Right kidney (tissue), 1 donor: Measurements from ENCODE around the gene COQ5.

Source experiments
- DNase-seq: peaks from one replicate; pipeline ENCODE4 v3.0.0-alpha.2; 2016

Gene COQ5

GRCh38 chr12:120485961-120486881, 42.7 kb downstream of the COQ5 start:
- DNase-seq, result no peak

DNA sequence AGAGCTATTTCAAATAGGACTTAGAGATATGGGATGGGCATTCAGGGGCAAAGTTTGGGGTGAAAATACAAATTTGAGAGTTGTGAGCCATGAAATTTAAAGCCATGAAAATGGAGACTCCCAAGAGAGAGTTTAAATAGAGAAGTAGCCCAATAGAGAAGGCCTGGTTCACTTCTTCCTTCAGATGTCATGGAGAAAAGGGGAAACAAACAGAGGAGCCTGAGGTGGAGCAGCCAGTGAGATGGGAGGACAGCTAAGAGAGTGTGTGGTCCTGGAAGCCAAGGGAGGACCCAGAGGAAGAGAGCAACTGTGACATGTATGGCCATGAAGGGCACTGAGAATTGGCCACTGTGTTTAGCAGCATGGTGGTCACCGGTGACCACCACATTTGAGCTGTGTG, 45.3 kb downstream of the COQ5 start:
- DNase-seq, result no peak

DNA sequence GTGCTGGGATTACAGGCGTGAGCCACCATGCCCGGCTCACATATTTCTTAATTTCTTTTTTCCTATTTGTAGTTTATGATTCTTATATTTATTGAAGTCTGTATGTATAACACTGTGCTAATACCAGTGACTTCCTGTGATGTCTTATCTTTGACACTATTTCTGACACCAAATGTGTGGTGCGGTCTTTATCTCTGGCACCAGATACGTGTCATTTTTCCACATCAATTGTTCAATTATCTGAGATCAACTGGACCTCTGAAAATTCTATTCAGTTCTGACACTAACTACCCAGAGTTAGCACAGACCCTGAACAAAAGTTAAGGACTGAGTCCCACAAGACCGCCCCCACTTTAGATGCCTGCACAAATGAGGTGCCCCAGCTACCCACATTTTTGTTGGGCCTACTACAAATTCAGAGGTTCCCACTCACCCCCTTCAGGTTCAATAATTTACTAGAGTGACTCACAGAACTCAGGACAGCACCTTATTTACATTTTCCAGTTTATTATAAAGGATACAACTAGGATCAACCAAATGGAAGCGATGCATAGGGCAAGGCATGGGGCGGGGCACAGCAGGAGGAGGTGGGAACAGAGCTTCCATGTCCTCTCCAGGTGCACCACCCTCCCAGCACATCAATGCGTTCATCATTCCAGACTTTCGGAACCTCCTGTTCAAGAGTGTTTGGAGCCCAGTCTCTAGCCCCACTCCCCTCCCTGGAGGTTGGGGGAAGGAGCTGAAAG, 47.8 kb downstream of the COQ5 start:
- no peak for DNase-seq

DNA sequence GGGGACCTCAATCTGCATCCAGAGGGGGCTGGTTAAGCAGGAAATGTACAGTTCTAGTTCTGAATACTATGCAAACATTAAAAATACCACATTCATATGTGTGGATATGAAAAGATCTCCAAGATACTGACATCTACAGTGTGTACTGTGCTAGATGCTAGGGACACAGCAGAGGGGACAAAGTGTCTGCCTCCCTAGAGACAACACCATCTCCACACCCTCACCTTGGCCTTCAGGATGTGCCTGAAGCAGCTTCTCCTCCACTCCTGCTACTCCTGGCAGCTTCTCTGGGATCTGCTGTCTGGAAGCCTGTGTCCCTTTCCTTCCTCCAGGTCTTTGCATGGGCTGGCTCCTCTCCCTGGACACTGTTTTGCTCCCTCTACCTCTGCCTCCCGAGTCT, 48.7 kb downstream of the COQ5 start:
- no peak for DNase-seq

DNA sequence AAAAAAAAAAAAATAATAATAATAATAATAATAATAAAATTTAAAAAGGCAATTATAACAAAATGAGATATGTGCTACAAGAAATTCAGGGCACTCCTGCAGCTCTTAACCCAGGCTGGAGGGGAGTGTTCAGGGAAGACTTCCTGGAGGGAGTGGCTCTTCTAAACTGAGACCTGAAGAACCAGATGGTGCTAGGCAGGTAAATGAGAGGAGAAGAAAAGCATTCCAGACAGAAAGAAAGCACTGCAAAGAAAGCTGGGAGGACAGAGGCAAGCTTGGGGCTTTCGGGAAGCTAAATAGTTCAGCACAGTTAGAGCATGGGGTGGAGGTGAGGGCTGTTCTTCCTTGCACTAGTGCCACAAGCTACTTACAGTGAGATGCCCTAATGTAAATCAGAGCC, 49.5 kb downstream of the COQ5 start:
- DNase-seq, result no peak

GRCh38 chr12:120475643-120476042, 53.3 kb downstream of the COQ5 start:
- no peak for DNase-seq

- DNase-seq, result peak; percentile 33
These were observed 54.4 kb downstream of the COQ5 start for GRCh38 chr12:120474616-120474960.

DNA sequence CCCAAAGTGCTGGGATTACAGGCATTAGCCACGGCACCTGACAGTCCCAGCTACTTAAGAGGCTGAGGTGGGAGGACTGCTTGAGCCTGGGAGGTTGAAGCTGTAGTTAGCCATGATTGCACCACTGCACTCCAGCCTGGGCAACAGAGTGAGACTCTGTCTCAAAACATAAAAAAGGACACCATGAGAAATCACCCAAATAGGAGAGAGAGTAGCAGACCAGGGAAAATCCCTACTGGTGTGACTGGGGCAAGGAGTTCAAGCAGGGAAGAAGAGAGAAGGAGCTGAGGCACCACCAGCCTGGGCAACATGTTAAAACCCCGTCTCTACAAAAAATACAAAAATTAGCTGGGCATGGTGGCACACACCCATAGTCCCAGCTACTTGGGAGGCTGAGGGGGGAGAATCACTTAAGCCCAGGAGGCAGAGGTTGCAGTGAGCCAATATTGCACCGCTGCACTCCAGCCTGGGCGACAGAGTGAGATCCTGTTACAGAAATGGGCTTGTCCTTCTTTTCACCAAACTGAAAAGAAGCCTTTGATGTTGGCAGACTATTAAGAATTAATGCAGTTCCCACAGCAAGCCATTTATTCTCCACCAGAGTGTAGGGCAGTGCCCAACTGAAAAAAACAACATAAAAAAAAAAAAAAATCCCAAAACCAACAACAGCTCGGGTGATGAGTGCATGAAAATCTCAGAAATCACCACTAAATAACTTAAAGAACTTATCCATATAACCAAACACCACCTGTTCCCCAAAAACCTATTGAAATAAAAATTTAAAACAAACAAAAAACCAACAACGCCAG, 54.9 kb downstream of the COQ5 start:
- DNase-seq, result no peak

GRCh38 chr12:120472521-120472920, 56.4 kb downstream of the COQ5 start:
- DNase-seq, result no peak

DNA sequence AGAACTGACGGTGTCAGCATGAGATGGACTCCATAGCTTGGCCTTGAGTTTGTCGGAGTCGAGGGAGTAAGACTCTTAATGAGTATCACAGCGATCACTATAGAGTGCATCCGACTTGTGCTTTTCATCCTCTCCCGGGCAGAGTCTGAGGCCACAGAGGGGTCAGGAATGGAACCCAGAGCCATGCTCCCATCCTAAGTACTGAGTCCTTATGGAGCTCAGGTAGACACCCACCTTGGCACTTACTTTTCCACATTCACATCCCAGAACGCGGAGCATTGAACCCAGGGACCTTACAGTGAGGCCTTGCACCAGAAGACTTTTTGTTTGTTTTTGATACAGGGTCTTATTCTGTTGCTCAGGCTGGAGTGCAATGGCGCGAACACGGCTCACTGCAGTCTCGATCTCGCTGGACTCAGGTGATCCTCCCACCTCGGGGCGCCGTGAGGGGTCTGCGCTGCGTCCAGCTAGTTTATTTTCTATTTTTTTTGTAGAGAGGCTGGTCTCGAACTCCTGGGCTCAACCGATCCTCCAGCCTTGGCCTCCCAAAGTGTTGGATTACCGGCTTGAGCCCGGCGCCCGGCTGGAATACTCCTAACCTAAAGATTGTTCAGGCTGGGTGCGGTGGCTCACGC, 58.7 kb downstream of the COQ5 start:
- no peak for DNase-seq

DNA sequence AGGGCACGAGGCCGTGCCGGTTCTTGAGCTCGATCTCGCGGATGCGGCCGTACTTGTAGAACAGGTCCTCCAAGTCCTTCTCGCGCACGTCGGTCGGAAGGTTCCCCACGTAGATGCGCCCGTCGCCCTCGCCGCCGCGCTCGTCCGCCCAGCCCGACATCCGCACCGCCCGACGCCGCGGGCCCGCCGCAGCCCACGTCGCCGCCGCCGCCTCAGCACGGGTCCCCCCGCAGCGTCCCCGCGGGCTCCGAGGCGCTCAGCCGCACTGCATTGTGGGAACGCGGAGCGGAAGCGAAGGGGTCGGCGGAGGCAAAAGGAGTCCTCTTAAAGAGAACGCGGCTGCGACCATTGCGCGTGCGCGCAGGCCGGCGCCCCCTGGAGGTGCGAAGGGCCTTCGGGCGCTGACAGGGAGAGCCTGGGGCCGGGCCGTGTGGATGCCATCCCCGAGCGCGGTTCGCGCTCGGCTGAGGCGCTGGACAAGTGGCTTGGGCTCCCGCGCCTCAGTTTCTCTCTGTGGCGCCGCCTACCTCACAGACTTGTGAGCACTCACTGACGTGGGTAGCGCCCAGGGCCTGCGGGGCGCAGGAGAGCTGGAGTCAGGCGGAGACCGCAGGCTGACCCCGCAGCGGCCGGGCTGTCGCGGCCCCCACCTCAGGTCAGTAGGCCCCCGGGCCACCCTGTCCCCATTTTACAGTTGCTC, 59.4 kb downstream of the COQ5 start, which contains the start of gene SRSF9:
Gene SRSF9 (minus strand): TSS at position 299 of the 700 bp plus-strand sequence. CDS start 139 bp downstream, at position 160.
- DNase-seq, result peak; percentile 85

DNA sequence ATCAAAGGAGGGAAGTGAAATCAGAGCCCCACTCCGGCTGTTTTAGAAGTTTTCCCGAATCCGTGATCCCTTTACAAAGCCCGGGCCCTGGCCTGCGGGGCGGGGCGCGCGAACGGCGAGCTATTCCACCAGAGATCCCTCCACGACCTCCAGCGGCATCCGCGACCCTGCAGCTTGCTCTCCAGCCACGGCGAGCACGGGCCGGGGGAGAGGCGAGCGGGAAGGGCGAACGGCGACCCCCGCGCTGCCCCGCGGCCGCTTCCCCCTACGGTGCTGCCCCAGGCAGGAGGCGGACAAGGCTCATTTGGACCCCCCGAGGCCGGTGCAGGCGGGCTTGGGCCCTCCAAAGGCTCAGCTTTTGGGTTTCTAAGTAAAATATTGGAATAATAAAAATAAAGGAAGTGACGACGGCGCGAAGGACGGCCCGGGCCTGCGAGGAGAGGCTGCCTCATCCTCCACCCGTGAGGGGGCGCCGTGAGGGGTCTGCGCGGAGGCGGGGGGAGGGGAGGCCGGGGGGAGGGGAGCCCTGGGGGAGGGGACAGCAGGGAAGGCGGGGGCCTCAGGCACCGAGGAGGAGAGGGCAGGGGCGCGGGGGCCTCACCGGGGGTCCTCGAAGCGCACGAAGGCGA, 60.0 kb downstream of the COQ5 start:
- peak; percentile 76 for DNase-seq

DNA sequence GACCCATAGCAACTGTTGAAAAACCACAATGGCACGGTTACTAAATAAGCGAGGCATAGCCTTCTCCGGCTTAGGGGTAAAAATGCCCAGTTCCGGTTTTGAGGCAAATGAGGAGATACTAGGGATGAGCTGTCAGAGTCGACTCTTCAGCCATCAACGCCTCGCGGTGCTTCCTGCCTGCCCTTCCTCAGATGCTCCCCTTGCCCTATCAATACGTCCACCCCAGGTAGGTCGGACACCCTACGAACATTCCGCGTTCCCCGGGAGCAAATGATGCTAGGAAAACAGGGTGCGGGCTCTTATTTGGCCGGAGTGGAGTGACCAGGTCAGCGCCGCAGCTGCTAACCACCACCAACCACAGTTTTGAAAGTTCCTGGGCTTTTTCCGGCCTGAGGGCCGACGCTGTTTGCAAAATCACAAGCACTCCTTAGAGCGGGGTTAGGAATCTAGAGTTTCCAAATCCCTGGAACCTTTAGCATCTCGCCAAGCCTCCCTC, 60.6 kb downstream of the COQ5 start:
- DNase-seq, result no peak

DNA sequence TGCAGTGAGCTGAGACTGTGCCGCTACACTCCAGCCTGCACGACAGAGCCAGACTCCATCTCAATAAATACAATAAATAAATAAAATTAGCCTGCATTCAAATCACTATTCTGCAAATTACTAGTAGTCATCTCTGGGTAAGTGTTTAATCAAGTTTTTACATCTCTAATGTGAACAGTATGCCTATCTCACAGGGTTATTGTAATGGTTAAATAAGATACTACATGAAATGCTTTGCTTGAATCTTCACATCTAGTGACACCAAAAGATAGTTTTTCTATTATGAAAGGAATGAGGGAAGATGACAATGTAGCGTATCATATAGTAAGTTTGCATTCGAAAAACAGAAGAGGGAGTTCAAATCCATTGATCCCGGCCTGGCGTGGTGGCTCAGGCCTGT, 61.5 kb downstream of the COQ5 start:
- no peak for DNase-seq

DNA sequence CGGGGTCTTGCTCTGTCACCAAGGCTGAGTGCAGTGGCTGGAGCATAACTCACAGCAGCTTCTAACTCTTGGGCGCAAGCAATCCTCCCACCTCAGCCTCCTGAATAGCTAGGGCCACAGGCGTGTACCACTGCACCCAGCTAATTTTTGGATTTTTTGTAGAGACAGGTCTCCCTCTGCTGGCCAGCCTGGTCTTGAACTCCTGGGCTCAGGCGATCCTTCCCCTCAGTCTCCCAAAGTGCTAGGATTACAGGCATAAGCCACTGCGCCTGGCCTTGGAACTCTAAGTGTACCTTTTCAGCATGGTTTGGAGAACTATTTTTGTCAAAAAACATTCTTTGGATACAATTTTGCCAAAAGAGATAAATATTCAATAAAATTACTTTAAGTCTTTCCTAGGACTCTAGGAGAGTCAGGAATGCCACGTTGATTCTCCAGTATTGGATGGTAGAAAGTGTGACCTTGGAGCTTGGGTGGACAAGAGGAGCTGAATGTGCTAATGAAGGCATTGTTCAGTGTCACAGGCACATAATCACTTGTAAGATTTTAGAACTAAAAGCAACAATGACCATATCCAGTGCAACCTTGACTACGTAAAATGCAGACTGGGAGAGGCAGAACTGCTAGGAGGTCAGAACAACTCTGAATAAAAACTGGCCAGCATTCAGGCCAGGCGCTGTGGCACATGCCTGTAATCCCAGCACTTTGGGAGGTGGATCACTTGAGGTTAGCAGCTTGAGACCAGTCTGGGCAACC, 62.2 kb downstream of the COQ5 start:
- DNase-seq, result peak; percentile 12

- DNase-seq, result no peak
These were observed 63.2 kb downstream of the COQ5 start for GRCh38 chr12:120465756-120466155.

GRCh38 chr12:120463712-120464111, 65.2 kb downstream of the COQ5 start:
- DNase-seq, result no peak

DNA sequence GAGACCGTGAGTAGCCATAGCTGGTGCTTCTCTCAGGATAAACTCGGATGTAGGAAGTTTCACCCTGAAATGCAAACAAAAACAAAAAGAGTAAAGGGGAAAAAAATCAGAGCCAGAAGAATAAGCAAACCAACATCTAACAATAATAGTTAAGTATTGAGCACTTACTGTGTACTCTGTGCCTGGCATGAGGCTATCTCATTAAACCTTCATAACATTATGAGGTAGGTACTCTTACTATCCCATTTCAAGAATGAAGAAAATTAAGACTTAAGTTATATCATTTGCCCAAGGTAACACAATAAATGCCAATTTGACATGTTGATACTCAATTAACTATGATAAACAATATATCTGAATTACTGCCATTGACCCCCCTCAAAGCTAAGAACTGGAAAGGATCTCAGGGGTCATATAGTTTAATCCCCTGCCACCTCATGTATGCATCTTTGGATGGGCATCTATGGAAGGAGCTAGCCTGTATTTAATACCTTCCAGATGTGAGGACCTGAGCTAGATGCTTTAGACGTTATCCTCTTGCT, 66.8 kb downstream of the COQ5 start:
- no peak for DNase-seq

DNA sequence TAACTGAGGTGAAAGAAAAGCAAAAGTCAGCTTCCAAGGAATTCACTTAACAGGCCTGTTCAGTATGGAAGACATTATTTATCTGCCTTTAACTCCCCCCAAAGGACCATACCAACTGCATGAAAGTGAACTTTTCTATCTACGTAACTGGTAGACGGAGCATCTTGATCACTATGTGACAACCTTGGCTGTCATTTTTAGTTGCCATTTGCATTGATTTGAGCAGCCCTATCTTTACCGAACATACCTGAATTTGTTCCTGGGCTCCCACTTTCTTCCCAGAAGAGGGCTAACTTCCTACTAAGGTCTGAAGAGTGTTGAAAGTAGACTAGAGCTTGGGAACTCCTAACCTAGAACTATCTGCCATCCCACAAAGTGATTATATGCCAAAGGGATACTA, 68.8 kb downstream of the COQ5 start:
- DNase-seq, result no peak

- no peak for DNase-seq
These were observed 71.8 kb downstream of the COQ5 start for GRCh38 chr12:120457133-120457532.
